Measurements from ENCODE around the gene OLFML2A. TPM values are rescaled to one million over a fixed set of nuclear protein-coding genes. Genes with fewer than 3 reads are reported as not detected.
A peak's percentile ranks its signal among the peaks of the same experiment; 100 is the strongest.

OLFML2A gene
- total RNA-seq, 6 experiments from 2014 or later: 0.12 to 0.74 (median 0.40) TPM

DNA sequence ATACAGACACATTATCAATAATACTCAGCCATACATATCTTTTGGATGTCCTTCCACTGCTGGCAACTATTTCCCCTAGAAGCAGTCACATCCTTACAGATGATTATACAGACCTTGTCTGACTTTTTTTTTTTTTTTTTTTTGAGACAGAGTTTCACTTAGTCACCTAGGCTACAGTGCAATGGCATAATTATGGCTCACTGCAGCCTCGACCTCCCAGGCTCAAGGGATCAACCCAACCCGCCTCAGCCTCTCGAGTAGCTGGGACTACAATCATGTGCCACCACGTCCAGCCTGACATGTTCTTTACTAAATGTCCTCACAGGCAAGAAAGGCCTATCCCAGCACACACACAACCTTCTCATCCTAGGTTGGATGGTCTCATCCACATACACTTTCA lies 29.9 kb upstream of the OLFML2A start:
- TF ChIP-seq POLR2A (IDR thresholded peaks at IDR 0.05): no peak
- TF ChIP-seq, protein P1, sequence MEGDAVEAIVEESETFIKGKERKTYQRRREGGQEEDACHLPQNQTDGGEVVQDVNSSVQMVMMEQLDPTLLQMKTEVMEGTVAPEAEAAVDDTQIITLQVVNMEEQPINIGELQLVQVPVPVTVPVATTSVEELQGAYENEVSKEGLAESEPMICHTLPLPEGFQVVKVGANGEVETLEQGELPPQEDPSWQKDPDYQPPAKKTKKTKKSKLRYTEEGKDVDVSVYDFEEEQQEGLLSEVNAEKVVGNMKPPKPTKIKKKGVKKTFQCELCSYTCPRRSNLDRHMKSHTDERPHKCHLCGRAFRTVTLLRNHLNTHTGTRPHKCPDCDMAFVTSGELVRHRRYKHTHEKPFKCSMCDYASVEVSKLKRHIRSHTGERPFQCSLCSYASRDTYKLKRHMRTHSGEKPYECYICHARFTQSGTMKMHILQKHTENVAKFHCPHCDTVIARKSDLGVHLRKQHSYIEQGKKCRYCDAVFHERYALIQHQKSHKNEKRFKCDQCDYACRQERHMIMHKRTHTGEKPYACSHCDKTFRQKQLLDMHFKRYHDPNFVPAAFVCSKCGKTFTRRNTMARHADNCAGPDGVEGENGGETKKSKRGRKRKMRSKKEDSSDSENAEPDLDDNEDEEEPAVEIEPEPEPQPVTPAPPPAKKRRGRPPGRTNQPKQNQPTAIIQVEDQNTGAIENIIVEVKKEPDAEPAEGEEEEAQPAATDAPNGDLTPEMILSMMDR (IDR thresholded peaks at IDR 0.05): no peak
- H3K27ac ChIP-seq: no peak overlapping the region
- H3K4me3 ChIP-seq: no peak overlapping the region
- no peaks in the 10 kb centered on the region for H3K36me3 ChIP-seq
- no peak for DNase-seq
- intact Hi-C loops (cut with DNase I): no loop called here
- H3K27me3 ChIP-seq: no peaks in the 10 kb centered on the region
- WGBS (ENCODE audit: insufficient coverage, low coverage, low lambda C conversion rate, missing lambda C conversion rate): 96% methylated on average over 4 of the region's 4 CpGs
- ATAC-seq: no peak
- H3K4me1 ChIP-seq: peaks cover 0 to 8% (median 0%) of the 10 kb centered on the region in 4 donors
- no peaks in the 10 kb centered on the region for H3K9me3 ChIP-seq

- Histone ChIP-seq H3K36me3 (no peaks in the 10 kb centered on the region), H3K4me3 (no peak overlapping the region), H3K27ac (no peak overlapping the region), H3K4me1 (peaks cover 0 to 8% (median 0%) of the 10 kb centered on the region in 4 donors), H3K27me3 (no peaks in the 10 kb centered on the region), H3K9me3 (no peaks in the 10 kb centered on the region)
- WGBS (ENCODE audit: insufficient coverage, low coverage, low lambda C conversion rate, missing lambda C conversion rate): 43% methylated on average over 3 of the region's 3 CpGs
- intact Hi-C loops (cut with DNase I): no loop called here
- no peak for TF ChIP-seq POLR2A (IDR thresholded peaks at IDR 0.05)
- TF ChIP-seq, protein P1 (IDR thresholded peaks at IDR 0.05): no peak
- no peak for DNase-seq
- peak; percentile 50 to 76 (median 61) for ATAC-seq
These were observed 27.6 kb upstream of the OLFML2A start for GRCh38 chr9:124749284-124749683.

GRCh38 chr9:124749781-124750180 lies 27.2 kb upstream of the OLFML2A start:
- Histone ChIP-seq H3K27ac (no peak overlapping the region), H3K4me3 (no peak overlapping the region), H3K27me3 (no peaks in the 10 kb centered on the region), H3K4me1 (peaks cover 0 to 8% (median 0%) of the 10 kb centered on the region in 4 donors), H3K9me3 (no peaks in the 10 kb centered on the region), H3K36me3 (no peaks in the 10 kb centered on the region)
- no peak for DNase-seq
- WGBS (ENCODE audit: insufficient coverage, low coverage, low lambda C conversion rate, missing lambda C conversion rate): 77% methylated on average over 2 of the region's 2 CpGs
- intact Hi-C loops (cut with DNase I): no loop called here
- TF ChIP-seq, protein P1 (IDR thresholded peaks at IDR 0.05): no peak
- no peak for TF ChIP-seq POLR2A (IDR thresholded peaks at IDR 0.05)
- no peak for ATAC-seq

DNA sequence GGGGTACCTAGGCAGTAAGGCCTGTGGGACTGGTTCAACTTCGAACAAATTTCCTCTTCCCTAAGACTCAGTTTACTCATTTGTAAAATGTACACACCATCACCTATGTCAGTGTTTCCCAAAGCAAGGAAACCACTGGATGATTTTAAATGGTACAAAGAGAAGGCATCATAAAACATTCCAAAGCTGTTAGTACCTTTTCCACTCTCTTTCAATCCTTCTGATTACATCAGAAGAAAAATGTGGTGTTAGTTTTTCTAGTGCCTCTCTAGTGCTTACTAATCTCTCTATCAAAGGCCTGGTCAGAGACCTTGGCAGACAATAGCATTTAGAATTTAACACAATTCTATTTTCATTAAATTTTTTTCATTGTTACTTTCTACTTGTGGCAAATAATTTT lies 24.0 kb upstream of the OLFML2A start:
- Histone ChIP-seq H3K36me3 (no peaks in the 10 kb centered on the region), H3K4me3 (no peak overlapping the region), H3K27ac (no peak overlapping the region), H3K4me1 (peaks cover 0 to 14% (median 0%) of the 10 kb centered on the region in 4 donors), H3K9me3 (no peaks in the 10 kb centered on the region), H3K27me3 (no peaks in the 10 kb centered on the region)
- 55% methylated on average over 1 of the region's 1 CpG for WGBS (ENCODE audit: insufficient coverage, low coverage, low lambda C conversion rate, missing lambda C conversion rate)
- TF ChIP-seq, protein P1 (IDR thresholded peaks at IDR 0.05): no peak
- no peak for TF ChIP-seq POLR2A (IDR thresholded peaks at IDR 0.05)
- intact Hi-C loops (cut with DNase I): no loop called here
- no peak for DNase-seq
- ATAC-seq: no peak

DNA sequence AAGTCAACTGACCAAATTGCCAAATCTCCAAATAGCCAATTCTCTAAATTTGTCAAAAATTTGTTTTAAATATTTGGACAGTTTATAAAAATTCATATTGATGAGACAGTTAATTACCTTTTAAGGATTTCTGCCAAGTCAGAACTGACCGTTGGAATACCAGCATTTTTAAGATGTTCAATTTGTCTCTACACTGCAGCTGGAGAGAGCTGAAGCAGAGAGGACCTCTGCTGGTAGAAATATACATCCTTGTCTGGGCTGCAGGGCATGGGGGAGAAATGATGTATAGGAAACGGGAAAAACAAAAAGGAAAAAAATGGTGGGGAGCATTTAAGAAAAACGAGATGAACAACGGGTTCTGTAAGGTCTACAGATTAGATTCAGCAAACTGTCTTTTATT lies 22.6 kb upstream of the OLFML2A start:
- H3K27me3 ChIP-seq: no peaks in the 10 kb centered on the region
- ATAC-seq (peak in 3 of 4 donors; percentile 44 to 58 (median 54)), DNase-seq (no peak)
- intact Hi-C loops (cut with DNase I): no loop called here
- 44% methylated on average over 4 of the region's 4 CpGs for WGBS (ENCODE audit: insufficient coverage, low coverage, low lambda C conversion rate, missing lambda C conversion rate)
- no peaks in the 10 kb centered on the region for H3K9me3 ChIP-seq
- no peak overlapping the region for H3K27ac ChIP-seq
- no peaks in the 10 kb centered on the region for H3K36me3 ChIP-seq
- H3K4me3 ChIP-seq: no peak overlapping the region
- H3K4me1 ChIP-seq: peaks cover 0 to 19% (median 0%) of the 10 kb centered on the region in 4 donors
- TF ChIP-seq, protein P1 (IDR thresholded peaks at IDR 0.05): peak in 3 of 4 donors; percentile 21 to 45 (median 22)
- TF ChIP-seq POLR2A (IDR thresholded peaks at IDR 0.05): no peak
